HL-60 (cell line): ENCODE measurements around the gene CCM2.

Source experiments
- DNase-seq, 2 experiments: peaks; one replicate each; pipeline ENCODE4 v3.0.0-alpha.2; 2010 to 2020; ENCODE audit warnings: low read depth in 1 of 2, low spot score in 1 of 2
- H3K27ac ChIP-seq: fragments of 250-450 bp; sonication (Bioruptor Pico); replicated peaks from 2 replicates; pipeline ENCODE4 v1.5.1; 2020; ENCODE audit warnings: mild to moderate bottlenecking, moderate library complexity
- H3K27me3 ChIP-seq: fragments of 250-450 bp; sonication (Bioruptor Pico); 2 replicates; pipeline ENCODE4 v1.5.1; 2021; ENCODE audit warnings: mild to moderate bottlenecking, moderate library complexity; ENCODE audit not compliant: insufficient read depth, poor library complexity, severe bottlenecking
- H3K4me3 ChIP-seq: replicated peaks from 2 replicates; pipeline ENCODE4 v1.5.1; 2011; ENCODE audit warnings: mild to moderate bottlenecking, control low read depth, low read length; ENCODE audit not compliant: insufficient read depth
- CTCF ChIP-seq: IDR thresholded peaks from one replicate; pipeline ENCODE4 v1.5.1; 2011; ENCODE audit warnings: low read length, control low read depth, inconsistent platforms; ENCODE audit not compliant: insufficient read depth
- GABPA ChIP-seq: IDR thresholded peaks from 2 replicates; pipeline ENCODE4 v1.6.1; 2012; ENCODE audit warnings: low read depth
- POLR2AphosphoS5 ChIP-seq: IDR thresholded peaks from 2 replicates; pipeline ENCODE4 v1.6.1; 2012; ENCODE audit warnings: low read depth
- SPI1 ChIP-seq: IDR thresholded peaks from 2 replicates; pipeline ENCODE4 v1.6.1; 2012; ENCODE audit warnings: low read depth, mild to moderate bottlenecking, borderline replicate concordance
- TF ChIP-seq, protein P1 (sequence below): IDR thresholded peaks from 2 replicates; pipeline ENCODE4 v1.6.1; 2012; ENCODE audit warnings: low read depth; ENCODE audit not compliant: insufficient replicate concordance

Gene CCM2

DNA sequence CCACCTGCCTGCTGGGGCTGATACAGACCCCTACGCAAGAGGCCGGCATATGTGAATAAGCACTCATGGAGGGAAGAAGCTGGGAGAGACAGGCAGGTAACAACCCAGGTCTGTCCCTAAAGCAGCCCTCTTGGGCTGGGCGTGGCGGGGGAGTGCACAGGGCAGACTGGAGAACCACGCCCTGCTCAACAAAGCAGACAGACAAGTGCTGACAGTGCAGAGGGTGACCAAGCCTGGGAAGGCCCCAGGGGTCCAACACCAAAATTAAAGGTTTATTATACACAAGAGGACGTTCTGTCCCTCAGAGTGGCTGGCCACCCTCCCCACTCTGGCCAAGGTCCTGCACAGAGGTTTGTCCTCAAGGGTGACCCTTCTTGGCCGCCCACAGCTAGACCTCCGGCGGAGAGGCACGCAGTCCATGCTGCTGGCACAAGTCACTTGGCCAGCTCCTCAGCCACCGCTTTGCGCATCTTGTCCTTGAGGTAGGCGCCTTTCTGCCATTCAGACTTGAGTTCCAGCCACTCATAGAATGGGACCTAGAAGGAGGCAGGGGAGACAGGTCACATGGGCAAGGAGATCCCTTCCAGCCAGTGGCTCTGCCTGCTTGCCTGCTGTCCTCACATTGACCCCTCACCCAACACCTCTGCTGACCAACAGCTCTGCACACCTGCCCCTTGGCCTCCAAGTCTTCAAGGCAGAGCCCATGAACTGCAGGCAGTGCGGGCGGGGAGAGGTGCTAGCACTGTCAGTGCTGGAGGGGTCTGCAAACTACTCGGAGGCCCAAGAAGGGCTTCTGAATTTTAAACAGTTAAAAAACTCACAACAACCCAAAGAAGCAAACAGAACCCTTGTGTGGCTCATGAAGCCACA is 100.1 kb downstream of the CCM2 start:
- Histone ChIP-seq H3K4me3 (no peak overlapping the region), H3K27ac (no peak overlapping the region), H3K27me3 (no peaks in the 10 kb centered on the region)
- DNase-seq = no peak
- TF ChIP-seq CTCF (no peak), GABPA (no peak), POLR2AphosphoS5 (no peak), SPI1 (no peak)
- TF ChIP-seq, protein P1, sequence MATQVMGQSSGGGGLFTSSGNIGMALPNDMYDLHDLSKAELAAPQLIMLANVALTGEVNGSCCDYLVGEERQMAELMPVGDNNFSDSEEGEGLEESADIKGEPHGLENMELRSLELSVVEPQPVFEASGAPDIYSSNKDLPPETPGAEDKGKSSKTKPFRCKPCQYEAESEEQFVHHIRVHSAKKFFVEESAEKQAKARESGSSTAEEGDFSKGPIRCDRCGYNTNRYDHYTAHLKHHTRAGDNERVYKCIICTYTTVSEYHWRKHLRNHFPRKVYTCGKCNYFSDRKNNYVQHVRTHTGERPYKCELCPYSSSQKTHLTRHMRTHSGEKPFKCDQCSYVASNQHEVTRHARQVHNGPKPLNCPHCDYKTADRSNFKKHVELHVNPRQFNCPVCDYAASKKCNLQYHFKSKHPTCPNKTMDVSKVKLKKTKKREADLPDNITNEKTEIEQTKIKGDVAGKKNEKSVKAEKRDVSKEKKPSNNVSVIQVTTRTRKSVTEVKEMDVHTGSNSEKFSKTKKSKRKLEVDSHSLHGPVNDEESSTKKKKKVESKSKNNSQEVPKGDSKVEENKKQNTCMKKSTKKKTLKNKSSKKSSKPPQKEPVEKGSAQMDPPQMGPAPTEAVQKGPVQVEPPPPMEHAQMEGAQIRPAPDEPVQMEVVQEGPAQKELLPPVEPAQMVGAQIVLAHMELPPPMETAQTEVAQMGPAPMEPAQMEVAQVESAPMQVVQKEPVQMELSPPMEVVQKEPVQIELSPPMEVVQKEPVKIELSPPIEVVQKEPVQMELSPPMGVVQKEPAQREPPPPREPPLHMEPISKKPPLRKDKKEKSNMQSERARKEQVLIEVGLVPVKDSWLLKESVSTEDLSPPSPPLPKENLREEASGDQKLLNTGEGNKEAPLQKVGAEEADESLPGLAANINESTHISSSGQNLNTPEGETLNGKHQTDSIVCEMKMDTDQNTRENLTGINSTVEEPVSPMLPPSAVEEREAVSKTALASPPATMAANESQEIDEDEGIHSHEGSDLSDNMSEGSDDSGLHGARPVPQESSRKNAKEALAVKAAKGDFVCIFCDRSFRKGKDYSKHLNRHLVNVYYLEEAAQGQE = no peak

DNA sequence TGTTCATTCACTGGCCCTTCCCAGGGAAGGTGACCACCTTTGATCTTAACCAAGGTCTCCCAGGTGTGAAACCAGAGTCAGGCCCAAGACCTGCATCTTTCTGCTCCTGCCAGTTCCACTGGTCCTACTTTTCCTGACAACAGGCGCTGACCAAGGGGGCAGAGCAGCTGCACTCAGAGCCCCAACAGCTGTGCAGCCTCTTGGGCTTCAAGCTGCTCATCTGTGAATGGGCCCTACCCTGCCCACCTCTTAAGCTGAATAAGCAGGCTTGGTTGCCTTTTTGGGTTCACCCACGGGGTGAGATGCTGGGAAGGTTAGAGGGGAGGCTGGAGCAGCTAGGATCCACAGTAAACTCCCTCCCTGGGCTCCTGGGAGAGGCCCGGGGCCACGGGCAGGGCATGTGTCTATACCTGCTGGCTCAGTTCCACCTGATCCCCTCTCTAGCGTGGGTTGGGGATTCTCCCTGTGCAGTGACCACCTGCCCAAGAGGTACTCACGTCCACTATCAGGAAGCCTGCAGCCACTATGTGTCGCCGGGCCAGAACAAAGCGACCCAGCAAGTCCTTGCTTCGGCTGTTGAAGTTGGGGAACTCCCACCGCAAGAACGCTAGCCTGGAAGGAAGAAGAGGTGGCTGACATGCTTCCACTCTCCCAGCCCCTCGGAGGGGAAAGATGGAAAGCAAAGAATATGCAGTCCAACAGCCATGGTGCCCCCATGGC is 100.9 kb downstream of the CCM2 start:
- Histone ChIP-seq H3K27me3 (no peaks in the 10 kb centered on the region), H3K27ac (no peak overlapping the region), H3K4me3 (no peak overlapping the region)
- DNase-seq = no peak
- no peak for TF ChIP-seq SPI1
- TF ChIP-seq, protein P1 = no peak
- no peak for TF ChIP-seq CTCF
- TF ChIP-seq POLR2AphosphoS5 = no peak

DNA sequence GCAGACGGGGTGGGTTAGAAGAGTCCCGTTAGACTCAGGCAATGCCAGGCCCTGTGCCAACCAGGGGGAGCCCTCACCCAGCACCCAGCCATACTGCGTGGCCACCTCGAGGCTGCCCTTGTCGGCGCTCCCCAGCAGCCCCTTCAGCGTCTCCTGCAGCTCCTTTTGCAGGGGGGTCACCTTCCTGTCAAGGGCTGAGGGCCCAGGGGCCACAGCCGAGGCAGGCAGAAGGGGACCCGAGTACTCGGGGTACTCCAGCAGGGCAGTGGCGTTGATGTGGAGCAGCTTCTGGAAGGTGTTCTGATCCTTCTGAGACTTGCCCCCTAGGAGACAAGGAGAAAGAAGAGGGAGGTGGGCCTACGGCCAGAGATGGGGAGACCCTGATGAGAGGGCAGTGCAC is 101.7 kb downstream of the CCM2 start:
- no peak overlapping the region for H3K4me3 ChIP-seq
- H3K27me3 ChIP-seq = no peaks in the 10 kb centered on the region
- no peak overlapping the region for H3K27ac ChIP-seq
- TF ChIP-seq POLR2AphosphoS5 = no peak
- TF ChIP-seq, protein P1 = no peak
- no peak for TF ChIP-seq CTCF
- no peak for DNase-seq
